HL-60 (cell line): ENCODE data around the gene STAT4.

Experiments used
- DNase-seq, 2 experiments: peaks; one replicate each; pipeline ENCODE4 v3.0.0-alpha.2; 2010 to 2020; ENCODE audit warnings: low read depth in 1 of 2, low spot score in 1 of 2
- H3K27ac ChIP-seq: fragments of 250-450 bp; sonication (Bioruptor Pico); replicated peaks from 2 replicates; pipeline ENCODE4 v1.5.1; 2020; ENCODE audit warnings: mild to moderate bottlenecking, moderate library complexity
- H3K27me3 ChIP-seq: fragments of 250-450 bp; sonication (Bioruptor Pico); 2 replicates; pipeline ENCODE4 v1.5.1; 2021; ENCODE audit warnings: mild to moderate bottlenecking, moderate library complexity; ENCODE audit not compliant: insufficient read depth, poor library complexity, severe bottlenecking
- H3K4me3 ChIP-seq: replicated peaks from 2 replicates; pipeline ENCODE4 v1.5.1; 2011; ENCODE audit warnings: mild to moderate bottlenecking, control low read depth, low read length; ENCODE audit not compliant: insufficient read depth
- GABPA ChIP-seq: IDR thresholded peaks from 2 replicates; pipeline ENCODE4 v1.6.1; 2012; ENCODE audit warnings: low read depth
- POLR2AphosphoS5 ChIP-seq: IDR thresholded peaks from 2 replicates; pipeline ENCODE4 v1.6.1; 2012; ENCODE audit warnings: low read depth
- SPI1 ChIP-seq: IDR thresholded peaks from 2 replicates; pipeline ENCODE4 v1.6.1; 2012; ENCODE audit warnings: low read depth, mild to moderate bottlenecking, borderline replicate concordance
- TF ChIP-seq, protein P1 (sequence below): IDR thresholded peaks from 2 replicates; pipeline ENCODE4 v1.6.1; 2012; ENCODE audit warnings: low read depth; ENCODE audit not compliant: insufficient replicate concordance
- TF ChIP-seq, protein P2 (sequence below): IDR thresholded peaks from one replicate; pipeline ENCODE4 v1.5.1; 2011; ENCODE audit warnings: low read length, control low read depth, inconsistent platforms; ENCODE audit not compliant: insufficient read depth

Gene STAT4

DNA sequence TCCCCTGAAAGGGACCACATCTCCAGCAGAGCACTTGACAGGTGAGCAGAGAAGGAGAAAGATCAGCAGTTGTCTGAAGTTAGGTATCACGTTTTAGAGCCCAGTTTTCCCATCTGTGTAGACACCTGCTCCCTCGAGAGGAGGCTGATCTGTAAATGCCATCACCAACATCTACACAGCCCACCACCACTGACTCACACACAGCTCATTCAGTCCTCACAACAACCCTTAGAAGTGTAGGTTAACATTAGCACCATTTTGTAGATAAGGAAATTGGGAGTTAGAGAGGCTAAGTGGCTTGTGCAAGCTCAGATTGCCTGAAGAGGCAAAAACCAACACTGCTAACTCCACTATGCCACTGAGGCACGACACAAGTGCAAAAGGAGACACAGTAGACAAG is 99.6 kb downstream of the STAT4 start:
- DNase-seq = no peak

DNA sequence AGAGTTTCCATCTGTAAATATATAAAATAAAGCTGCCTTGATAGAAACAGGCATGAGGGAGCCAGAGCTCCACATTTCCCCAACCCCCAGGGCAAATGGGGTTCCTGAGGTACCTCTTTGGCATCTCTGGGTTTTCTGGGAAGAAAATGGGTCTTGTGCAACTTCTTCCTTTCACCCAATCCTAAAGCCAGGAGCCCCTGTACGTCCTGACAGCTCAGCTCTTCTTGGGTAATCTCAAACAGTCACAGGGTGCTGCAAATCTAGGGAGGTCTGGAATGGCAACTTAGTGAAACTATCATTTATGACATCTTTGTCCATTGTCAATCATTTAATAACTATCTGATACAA is 100.2 kb downstream of the STAT4 start:
- no peaks in the 10 kb centered on the region for H3K27me3 ChIP-seq
- H3K27ac ChIP-seq = no peak overlapping the region
- H3K4me3 ChIP-seq = no peak overlapping the region
- TF ChIP-seq GABPA = no peak
- no peak for DNase-seq

More for the DNA sequence above, 99.6 kb downstream of the STAT4 start:
- Histone ChIP-seq H3K27ac (no peak overlapping the region; the same call in 1 of the 2 replicates), H3K27me3 (no peaks in the 10 kb centered on the region), H3K4me3 (no peak overlapping the region)
- TF ChIP-seq SPI1 (no peak), POLR2AphosphoS5 (no peak), GABPA (no peak)
- TF ChIP-seq, protein P1, sequence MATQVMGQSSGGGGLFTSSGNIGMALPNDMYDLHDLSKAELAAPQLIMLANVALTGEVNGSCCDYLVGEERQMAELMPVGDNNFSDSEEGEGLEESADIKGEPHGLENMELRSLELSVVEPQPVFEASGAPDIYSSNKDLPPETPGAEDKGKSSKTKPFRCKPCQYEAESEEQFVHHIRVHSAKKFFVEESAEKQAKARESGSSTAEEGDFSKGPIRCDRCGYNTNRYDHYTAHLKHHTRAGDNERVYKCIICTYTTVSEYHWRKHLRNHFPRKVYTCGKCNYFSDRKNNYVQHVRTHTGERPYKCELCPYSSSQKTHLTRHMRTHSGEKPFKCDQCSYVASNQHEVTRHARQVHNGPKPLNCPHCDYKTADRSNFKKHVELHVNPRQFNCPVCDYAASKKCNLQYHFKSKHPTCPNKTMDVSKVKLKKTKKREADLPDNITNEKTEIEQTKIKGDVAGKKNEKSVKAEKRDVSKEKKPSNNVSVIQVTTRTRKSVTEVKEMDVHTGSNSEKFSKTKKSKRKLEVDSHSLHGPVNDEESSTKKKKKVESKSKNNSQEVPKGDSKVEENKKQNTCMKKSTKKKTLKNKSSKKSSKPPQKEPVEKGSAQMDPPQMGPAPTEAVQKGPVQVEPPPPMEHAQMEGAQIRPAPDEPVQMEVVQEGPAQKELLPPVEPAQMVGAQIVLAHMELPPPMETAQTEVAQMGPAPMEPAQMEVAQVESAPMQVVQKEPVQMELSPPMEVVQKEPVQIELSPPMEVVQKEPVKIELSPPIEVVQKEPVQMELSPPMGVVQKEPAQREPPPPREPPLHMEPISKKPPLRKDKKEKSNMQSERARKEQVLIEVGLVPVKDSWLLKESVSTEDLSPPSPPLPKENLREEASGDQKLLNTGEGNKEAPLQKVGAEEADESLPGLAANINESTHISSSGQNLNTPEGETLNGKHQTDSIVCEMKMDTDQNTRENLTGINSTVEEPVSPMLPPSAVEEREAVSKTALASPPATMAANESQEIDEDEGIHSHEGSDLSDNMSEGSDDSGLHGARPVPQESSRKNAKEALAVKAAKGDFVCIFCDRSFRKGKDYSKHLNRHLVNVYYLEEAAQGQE = no peak
- TF ChIP-seq, protein P2, sequence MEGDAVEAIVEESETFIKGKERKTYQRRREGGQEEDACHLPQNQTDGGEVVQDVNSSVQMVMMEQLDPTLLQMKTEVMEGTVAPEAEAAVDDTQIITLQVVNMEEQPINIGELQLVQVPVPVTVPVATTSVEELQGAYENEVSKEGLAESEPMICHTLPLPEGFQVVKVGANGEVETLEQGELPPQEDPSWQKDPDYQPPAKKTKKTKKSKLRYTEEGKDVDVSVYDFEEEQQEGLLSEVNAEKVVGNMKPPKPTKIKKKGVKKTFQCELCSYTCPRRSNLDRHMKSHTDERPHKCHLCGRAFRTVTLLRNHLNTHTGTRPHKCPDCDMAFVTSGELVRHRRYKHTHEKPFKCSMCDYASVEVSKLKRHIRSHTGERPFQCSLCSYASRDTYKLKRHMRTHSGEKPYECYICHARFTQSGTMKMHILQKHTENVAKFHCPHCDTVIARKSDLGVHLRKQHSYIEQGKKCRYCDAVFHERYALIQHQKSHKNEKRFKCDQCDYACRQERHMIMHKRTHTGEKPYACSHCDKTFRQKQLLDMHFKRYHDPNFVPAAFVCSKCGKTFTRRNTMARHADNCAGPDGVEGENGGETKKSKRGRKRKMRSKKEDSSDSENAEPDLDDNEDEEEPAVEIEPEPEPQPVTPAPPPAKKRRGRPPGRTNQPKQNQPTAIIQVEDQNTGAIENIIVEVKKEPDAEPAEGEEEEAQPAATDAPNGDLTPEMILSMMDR = no peak

DNA sequence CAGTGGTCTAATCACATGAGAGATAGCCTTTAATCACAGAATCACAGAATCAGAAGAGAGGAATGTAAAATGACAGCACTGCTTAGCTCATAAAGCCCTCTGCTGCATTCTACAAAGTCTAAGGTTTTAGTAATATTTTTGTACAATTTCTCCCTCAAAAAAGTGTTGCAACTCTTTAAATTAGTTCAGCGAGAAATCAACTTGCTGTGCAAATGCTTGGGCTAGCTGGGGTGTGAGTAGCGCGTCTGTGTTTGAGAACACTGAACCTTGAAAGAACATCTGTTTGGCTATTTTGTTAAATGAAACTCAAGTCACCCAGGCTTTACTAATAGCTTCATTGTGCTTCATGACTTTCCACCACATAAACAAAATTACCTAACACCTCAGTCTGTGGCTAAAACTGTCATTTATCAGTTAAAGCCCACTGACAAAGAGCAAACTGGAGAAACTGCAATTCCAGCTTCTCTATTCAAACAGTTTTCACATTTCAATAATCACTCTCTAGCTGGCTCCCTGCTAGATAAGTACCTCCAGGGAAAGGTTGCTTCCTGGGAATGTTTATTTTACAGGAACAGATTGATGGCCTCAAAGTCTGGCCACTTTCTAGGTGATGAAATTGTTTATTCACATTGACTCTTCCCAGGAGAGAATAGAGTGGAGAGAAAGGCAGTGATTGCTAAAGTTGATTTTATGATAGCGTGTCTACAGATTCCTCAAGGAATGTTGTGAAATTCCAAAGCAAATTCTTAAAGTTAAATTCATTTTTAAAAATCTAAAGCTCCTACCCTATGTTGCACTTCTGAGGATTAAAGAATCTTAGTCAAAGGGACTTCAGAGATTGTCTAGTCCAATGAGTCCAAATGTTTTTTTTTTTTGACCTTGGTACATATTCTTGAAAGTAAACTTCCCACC is 100.8 kb downstream of the STAT4 start:
- TF ChIP-seq SPI1 = no peak
- TF ChIP-seq, protein P2 = no peak
- TF ChIP-seq POLR2AphosphoS5 = no peak
- TF ChIP-seq, protein P1 = no peak
- no peak for TF ChIP-seq GABPA
- DNase-seq = no peak
- H3K27ac ChIP-seq = no peak overlapping the region
- no peaks in the 10 kb centered on the region for H3K27me3 ChIP-seq
- H3K4me3 ChIP-seq = no peak overlapping the region

DNA sequence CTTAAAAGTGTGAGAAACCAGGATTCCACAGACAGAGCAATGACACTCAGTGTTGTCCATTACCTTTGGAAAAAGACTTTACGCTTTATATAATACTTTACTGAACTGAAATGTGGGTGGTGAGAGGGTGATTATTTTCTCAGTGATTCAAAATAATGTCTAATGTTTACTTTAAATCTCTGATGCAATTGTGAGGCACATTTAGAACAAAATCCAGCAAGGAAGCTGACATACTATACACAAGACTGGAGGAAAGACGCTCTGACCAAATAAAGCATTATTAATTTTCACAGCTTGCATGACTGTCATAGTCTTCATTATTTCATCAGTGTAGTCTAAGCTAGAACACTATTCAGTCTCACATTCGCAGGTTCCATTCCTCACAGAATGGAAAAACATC is 102.7 kb downstream of the STAT4 start:
- Histone ChIP-seq H3K4me3 (no peak overlapping the region), H3K27ac (no peak overlapping the region), H3K27me3 (no peaks in the 10 kb centered on the region)
- no peak for DNase-seq
- no peak for TF ChIP-seq GABPA
- TF ChIP-seq SPI1 = no peak
- TF ChIP-seq, protein P2 = no peak
